NCI-H748 (cell line): ENCODE measurements around the gene MALRD1.

Source experiments
- DNase-seq: peaks from one replicate; lab custom pipeline; 2025; ENCODE audit not compliant: unreplicated experiment; lab: John Stamatoyannopoulos, UW

The MALRD1 gene

GRCh38 chr10:19638182-19638895 is 589.7 kb downstream of the MALRD1 start:
- no peak for DNase-seq

GRCh38 chr10:19638896-19639233 is 590.3 kb downstream of the MALRD1 start:
- no peak for DNase-seq

DNA sequence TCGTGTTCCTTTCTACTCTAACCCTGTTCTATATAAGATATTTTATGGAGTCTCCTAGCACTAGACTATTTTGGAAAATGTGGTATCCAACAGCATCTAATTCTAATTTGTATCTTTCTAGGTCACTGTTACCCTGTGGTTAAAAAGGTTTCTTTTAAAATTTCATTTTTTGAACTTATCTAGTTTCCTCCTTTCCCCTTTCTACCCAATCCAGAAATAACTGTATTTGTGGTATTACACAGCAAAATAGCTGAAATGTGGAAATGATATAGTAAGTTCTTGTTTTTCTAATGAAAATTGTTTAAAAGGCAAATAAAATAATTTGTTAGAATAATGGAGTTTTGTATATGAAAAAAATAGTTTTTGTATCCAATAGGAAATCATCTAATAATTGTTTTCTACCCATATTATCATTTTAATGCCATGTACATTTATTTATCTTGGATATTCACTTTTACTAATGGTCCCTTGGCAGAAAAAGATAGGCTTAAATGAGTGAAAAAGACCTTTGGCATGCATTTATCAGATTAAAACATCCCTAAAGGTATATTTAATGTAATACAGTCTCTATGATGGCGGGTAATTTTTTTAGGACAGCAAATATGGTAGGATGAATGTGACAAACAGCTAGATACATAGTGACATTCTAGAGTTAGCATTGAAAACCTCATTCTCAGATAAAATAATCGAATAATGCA is 592.1 kb downstream of the MALRD1 start:
- no peak for DNase-seq

- DNase-seq = no peak
Observed at GRCh38 chr10:19651549-19651948, 602.9 kb downstream of the MALRD1 start.

GRCh38 chr10:19652750-19653149 is 604.1 kb downstream of the MALRD1 start:
- no peak for DNase-seq

- no peak for DNase-seq
Observed at GRCh38 chr10:19653931-19654330, 605.3 kb downstream of the MALRD1 start.

DNA sequence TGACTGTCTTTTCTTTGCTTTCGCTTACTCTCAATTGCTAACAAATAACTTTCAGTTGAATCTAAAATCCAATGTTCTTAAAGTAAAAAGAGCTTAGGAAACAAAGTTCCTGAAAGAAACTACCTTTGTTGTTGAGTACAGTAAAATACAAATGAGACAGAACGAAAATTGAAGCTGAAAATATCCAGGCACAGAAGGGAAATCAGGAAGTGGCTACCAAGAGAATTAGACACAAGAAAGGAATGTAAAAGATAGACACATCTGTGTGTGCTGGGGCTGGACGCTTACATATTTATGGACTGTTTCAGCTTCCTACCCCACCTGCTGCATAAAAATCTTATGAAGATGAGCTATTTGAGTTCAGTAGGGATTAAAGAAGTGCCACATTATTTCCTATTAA is 606.0 kb downstream of the MALRD1 start:
- no peak for DNase-seq

GRCh38 chr10:19656420-19657042 is 607.9 kb downstream of the MALRD1 start:
- no peak for DNase-seq

DNA sequence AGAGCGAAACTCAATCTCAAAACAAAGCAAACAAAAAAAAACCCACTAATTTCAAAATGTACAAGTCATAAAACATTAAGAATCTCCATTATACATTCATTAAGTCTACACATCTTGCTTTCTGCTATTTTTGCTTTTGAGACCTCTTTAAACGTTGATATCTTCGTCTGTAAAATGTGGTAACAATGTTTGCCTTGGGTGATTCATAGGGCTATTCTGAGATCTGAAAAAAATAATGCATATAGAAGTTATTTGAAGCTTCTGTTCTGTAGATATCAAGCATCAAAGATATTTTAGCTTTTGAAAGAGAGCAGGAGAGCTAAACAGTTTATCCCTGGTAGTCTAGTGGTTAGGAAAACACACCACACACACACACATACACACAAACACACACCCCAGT is 609.5 kb downstream of the MALRD1 start:
- no peak for DNase-seq

DNA sequence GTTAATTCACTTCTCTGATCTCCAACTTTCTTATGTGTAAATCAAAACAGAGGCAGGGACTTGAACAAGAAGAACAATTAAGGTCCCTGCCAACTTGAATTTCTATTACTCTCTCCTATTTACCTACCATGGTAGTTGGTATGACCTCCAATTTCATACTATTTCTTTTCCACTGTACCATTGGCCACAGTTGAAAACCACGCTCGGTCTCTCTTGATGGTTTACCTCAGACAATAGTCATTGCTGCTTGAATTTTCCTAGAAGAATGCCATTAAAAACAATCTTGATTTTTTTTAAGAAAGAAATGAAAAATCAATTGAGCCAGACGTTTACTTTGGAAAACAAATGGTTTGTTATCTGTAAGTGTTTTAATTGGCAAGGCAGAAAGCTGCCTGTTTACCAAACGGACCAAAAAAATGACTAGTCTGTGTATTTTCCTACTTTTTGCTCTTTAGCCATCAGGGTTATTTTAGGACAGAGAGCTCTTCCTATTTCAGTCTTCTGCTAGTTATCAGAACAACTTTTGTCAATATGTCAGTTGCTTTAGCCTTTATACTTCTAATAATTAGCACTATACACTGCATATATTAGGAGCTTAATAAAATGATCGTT is 610.1 kb downstream of the MALRD1 start:
- DNase-seq = no peak

- no peak for DNase-seq
Observed at GRCh38 chr10:19659920-19660655, 611.5 kb downstream of the MALRD1 start.

DNA sequence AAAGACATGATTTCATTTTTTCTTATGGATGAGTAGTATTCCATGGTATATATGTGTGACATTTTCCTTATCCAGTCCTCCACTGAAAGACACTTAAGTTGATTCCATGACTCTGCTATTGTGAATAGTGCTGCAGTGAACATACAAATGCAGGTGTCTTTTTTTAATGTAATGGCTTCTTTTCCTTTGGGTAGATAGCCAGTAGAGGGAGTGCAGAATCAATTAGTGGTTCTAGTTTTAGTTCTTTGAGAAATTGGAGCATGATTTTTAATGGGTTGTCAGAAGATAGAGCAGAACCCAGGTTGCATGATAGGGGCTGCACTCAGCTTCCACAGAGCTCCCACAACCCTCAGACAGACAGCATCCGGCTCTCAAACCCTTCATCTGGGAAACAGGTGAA is 614.7 kb downstream of the MALRD1 start:
- no peak for DNase-seq

GRCh38 chr10:19668116-19668515 is 619.5 kb downstream of the MALRD1 start:
- no peak for DNase-seq

DNA sequence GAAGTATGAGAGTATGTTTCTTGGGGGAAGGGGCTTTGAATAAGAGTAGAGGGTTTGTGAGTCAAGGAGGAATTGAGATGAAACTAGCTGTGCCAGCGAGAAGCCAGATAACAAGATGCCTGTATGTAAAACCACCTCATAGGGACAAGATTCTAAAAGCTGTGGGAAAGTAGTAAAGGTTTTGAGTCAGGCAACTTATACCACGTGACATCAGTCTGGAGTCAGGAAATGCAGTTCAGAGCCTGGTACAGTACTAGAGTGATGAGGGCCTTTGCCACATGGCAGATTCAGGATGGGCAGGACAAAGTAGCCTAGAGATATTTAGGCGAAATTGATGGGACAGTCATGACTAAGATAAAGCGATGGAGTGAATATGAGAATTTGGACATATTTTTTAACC is 627.5 kb downstream of the MALRD1 start:
- no peak for DNase-seq

DNA sequence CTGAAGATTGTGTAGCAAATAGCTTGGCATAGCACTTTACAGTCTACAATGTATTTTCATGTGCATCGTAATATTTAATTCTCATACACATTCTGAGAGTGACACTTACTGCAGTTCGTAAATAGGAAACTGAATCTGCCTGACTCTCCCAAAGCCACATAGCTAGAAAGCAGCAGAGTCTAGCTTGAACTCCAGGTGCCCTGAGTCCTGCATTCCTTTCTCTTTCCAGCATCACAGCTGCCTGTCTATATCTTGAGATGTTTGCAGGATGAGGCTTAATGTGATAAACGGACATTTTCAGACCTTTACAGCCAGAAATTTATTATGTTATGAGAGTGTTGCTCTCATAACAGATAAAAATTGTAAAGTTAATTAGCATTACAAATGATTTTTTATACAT is 634.8 kb downstream of the MALRD1 start:
- no peak for DNase-seq

- DNase-seq = no peak
Observed at GRCh38 chr10:19683960-19684359, 635.4 kb downstream of the MALRD1 start.

DNA sequence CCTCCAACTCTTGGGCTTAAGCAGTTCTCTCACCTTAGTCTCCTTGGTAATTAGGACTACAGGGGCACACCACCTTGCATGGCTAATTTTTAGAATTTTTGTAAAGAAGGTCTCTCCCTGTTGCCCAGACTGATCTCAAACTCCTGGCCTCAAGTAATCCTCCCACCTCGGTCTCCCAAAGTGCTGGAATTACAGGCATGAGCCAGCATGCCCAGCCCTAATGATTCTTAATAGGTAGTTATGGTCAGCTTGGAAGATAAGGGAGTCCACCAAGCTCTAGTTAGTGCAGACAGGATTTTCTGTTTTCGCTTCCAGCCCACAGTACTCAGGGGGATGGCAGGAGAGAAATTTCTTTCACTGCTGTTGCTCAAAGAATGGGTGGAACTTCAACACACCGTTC is 639.7 kb downstream of the MALRD1 start:
- no peak for DNase-seq

- DNase-seq = no peak
Observed at GRCh38 chr10:19689231-19689630, 640.6 kb downstream of the MALRD1 start.

- DNase-seq = no peak
Observed at GRCh38 chr10:19699299-19699698, 650.7 kb downstream of the MALRD1 start.

DNA sequence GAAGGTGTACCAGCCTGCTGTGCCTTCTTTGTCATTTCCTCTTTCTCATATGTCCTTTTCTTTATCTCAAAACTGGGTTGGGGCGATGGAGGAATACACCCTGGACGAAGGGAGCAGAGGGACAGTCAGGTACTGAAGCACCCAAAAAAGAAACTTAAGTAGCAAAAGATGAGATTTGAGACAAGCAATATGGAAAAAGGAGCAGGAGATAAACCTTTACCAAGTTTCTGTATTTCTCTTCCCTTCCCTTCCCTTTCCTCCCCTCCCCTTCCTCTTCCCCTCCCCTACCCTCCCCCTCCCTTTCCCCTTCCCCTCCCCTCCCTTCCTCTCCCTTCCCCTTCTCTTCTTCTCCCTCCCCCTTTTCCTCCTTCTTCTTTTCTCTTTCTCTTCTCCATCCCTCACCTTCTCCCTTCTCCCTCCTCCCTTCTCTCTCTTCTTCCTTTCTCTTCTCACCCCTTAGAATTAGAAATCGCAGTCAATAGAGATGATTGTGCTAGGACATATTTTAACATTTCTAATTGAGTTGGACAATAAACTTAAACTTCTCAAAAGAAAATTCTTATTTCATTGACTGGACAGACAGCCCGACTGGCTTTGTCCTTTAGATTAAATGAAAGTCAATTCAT is 652.9 kb downstream of the MALRD1 start:
- no peak for DNase-seq

- no peak for DNase-seq
Observed at GRCh38 chr10:19702215-19702614, 653.6 kb downstream of the MALRD1 start.
